Measurements from ENCODE around the gene PCTP.

Gene PCTP

DNA sequence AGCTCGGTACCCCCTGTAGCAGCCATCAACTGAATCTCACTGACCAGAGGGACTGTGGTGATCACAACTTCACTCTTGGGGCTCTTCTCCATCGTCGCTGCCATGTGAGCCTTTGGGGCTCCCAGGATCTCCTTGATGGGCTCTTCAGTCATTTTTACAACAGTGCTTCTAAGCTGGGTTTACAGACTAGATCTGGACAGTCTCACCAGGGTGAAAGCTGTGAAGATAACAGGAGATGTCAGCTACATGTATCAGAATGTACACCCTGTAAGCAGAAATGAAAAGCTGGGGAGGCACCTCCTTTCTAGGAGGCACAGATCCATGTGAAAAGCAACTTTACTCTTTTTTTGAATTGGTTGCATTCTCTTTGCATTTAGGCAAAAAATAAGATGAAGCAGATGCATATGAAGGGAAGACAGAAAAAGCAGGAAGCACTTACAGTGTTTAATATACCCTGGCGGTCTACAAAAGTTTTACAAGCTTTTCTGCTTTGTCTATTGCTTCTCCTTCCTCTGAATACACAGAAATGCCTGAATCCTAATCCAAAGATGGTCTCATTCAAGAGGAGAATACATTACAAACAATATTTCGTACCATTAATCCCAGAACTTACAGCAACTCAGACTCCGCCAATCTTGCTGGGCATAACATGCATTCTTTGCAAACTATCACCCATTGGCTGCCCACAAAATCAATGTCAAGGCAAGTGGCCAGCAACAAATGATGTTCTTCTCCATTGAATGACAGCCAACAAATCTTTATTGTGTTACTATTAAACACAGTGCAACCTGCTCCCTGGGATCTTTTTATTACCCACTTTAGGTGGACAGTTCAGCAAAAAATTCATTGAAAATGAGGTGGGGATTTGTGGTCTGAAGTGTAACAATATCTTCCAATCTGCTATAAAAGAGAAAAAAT lies 29.7 kb upstream of the PCTP start:
- Mint-ChIP-seq H3K9me3 (no peaks in the 10 kb centered on the region), H3K27me3 (ENCODE audit: low read depth) (peaks cover 45% of the 10 kb centered on the region)

DNA sequence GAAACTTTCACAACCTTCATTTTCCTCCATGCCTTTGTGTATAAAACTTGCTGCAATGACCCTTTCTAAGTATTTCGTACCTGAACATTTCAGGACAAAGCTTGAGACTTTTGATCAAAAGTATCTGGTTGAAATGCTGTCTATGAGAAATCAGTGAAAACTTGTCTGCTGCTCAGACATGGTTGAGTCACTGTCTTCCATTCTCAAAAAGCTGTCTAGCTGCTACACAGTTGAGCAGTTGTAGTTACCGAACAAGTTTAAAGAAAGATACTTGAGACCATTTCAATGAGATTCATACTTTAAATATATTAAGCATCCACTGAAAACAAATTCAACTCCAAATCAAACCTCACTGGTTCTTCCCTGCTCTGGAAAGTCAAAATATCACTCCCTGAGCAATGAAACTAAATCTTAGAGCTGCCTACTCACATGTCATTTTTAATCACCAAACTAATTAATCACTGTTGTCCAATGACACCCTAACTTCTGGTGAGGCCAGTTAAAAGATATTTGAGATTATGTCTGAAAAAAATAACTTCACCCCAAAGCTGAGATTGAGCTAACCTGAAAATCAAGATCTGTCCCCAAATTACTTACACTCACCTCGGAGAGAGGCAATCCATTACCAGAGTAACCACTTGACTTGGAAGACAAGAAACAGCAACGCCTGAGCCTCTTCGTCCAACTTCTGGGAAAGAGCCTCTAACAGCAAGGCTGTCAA lies 28.7 kb upstream of the PCTP start:
- peaks cover 55% of the 10 kb centered on the region for H3K27me3 Mint-ChIP-seq (ENCODE audit: low read depth)

More for the DNA sequence above, 29.7 kb upstream of the PCTP start:
- no peaks in the 10 kb centered on the region for H3K4me1 Mint-ChIP-seq (ENCODE audit: low read depth)
- H3K27ac Mint-ChIP-seq: no peak overlapping the region
- no peak overlapping the region for H3K4me3 Mint-ChIP-seq
- no peaks in the 10 kb centered on the region for H3K36me3 Mint-ChIP-seq (ENCODE audit: low read depth)

DNA sequence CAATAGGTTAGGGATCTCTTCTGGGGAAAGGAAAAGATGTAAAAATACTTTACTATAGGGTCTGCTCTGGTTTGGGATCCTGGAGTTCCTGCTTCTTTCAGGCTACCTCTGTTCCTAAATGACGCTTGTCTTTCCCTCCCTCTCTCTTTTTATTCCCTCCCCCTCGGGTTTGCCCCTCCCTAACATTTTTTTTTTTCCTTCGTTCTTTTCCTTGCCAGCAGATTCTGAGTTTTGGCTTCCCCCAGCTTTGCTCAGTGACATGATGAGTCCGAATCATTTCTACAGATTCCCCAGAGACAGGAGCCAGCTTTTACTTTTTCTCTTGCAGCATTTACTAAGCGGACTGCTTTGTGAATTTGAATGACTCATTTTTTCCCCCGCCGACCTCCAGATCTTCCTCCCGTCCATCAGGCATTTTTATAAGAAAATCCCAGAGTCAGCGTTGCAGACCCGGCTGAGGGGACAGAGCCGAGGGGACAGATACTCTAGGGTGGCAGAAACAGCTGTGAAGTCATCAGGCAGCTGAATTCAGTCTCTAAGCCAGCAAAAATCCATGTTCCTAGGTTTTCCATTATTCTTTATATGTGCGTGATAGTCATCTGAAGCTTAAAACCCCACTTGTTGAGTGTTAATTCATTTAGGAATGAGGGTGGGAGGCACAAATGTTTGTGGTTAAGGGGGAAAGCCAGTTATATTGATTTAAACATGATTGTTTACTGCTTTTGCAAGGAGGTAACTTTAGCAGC lies 27.9 kb upstream of the PCTP start, which contains the start of gene TMEM100:
TSS of gene TMEM100 (minus strand) at position 123 of the 746 bp plus-strand sequence. CDS start 1,794 bp downstream, outside the sequence.
- Mint-ChIP-seq H3K4me3 (no peak within 1 kb of the TSS), H3K9me3 (no peaks in the 10 kb centered on the region), H3K4me1 (ENCODE audit: low read depth) (no peaks in the 10 kb centered on the region), H3K27ac (no peak within 1 kb of the TSS), H3K27me3 (ENCODE audit: low read depth) (peaks cover 60% of the 10 kb centered on the region), H3K36me3 (ENCODE audit: low read depth) (no peaks in the 10 kb centered on the region)

More for the DNA sequence above, 28.7 kb upstream of the PCTP start:
- Mint-ChIP-seq H3K4me3 (no peak overlapping the region), H3K9me3 (no peaks in the 10 kb centered on the region), H3K27ac (no peak overlapping the region), H3K4me1 (ENCODE audit: low read depth) (no peaks in the 10 kb centered on the region), H3K36me3 (ENCODE audit: low read depth) (no peaks in the 10 kb centered on the region)

DNA sequence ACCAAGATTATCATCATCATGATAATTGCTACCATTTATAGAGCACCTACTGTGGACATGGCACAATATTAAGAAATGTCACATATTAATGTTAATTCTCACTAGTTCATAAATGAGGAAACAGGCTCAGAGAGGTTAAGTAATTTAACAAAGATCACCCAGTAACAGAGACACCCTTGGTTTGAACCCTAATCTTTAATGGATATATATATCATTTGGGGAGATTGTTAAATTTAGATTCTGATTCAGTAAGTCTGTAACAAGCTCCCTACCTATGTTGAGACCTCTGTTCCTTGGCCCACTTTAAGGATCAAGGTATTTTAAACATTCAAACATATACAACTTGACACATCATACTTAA lies 27.4 kb upstream of the PCTP start:
- Mint-ChIP-seq H3K9me3 (no peaks in the 10 kb centered on the region), H3K27ac (no peak overlapping the region), H3K4me1 (ENCODE audit: low read depth) (no peaks in the 10 kb centered on the region), H3K36me3 (ENCODE audit: low read depth) (no peaks in the 10 kb centered on the region), H3K27me3 (ENCODE audit: low read depth) (peaks cover 60% of the 10 kb centered on the region), H3K4me3 (no peak overlapping the region)

DNA sequence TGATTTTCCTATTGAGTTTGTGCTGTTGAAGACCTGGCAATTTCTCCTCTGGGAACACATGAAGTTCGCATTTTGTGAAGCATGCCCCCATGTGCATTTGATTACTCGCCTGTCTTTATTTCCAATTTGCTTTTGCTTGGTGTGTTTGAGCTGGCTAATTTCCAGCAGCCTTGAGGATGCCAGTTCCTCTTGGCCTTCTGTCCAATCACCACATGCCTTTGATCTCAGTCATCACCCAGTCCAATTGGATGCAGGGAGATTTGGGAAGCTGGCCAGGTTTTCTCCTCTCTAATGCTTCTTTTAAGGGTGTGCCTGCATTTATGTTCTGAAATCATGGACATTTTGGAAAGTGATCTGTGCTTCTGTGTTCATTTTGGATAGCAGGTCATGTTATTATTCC lies 24.4 kb upstream of the PCTP start:
- Mint-ChIP-seq H3K36me3 (ENCODE audit: low read depth) (no peaks in the 10 kb centered on the region), H3K27me3 (ENCODE audit: low read depth) (peaks cover 61% of the 10 kb centered on the region)

DNA sequence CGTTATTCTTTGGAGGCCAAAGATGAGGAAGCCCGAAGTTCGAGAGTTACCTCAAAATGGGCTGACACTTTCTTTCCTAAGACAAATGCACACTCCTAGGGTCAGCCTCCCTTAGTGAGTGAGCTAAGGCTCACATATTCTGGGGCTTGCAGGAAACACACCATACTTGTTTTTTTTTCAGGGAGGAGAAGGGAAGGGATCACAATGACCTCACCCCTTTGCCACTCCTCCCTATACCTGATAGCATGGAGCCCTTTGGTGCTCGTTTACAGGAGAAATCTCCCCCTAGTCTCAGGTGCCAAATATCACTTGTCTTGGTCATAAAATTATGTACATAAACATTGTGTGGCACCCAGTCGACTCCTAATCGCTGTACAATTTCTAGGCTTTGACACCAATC lies 23.6 kb upstream of the PCTP start:
- H3K27me3 Mint-ChIP-seq (ENCODE audit: low read depth): peaks cover 55% of the 10 kb centered on the region
- no peaks in the 10 kb centered on the region for H3K9me3 Mint-ChIP-seq
- H3K4me3 Mint-ChIP-seq: no peak overlapping the region
- no peaks in the 10 kb centered on the region for H3K36me3 Mint-ChIP-seq (ENCODE audit: low read depth)
- no peaks in the 10 kb centered on the region for H3K4me1 Mint-ChIP-seq (ENCODE audit: low read depth)
- no peak overlapping the region for H3K27ac Mint-ChIP-seq

More for the DNA sequence above, 24.4 kb upstream of the PCTP start:
- Mint-ChIP-seq H3K9me3 (no peaks in the 10 kb centered on the region), H3K27ac (no peak overlapping the region), H3K4me3 (no peak overlapping the region), H3K4me1 (ENCODE audit: low read depth) (no peaks in the 10 kb centered on the region)

DNA sequence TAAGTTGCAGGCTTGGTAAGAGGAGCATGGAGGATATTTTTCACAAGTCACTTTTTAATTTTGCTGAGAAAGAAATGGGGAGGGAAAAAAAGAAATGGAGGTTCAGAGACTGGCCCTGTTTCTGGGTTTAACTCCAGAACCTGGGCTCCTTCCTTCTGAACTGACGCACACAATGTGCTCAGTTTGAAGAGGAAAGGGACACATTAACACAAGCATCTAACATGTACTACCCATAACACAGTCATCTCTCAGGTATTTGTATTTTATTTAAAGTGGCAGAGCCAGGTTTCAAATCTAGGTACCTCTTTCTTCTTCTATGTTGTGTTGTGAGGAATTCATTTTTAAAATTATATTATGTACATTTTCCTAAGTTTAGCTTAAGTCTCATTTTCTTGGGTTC lies 22.9 kb upstream of the PCTP start:
- Mint-ChIP-seq H3K27me3 (ENCODE audit: low read depth) (peaks cover 53% of the 10 kb centered on the region), H3K4me1 (ENCODE audit: low read depth) (no peaks in the 10 kb centered on the region), H3K27ac (no peak overlapping the region), H3K4me3 (no peak overlapping the region), H3K36me3 (ENCODE audit: low read depth) (no peaks in the 10 kb centered on the region), H3K9me3 (no peaks in the 10 kb centered on the region)

DNA sequence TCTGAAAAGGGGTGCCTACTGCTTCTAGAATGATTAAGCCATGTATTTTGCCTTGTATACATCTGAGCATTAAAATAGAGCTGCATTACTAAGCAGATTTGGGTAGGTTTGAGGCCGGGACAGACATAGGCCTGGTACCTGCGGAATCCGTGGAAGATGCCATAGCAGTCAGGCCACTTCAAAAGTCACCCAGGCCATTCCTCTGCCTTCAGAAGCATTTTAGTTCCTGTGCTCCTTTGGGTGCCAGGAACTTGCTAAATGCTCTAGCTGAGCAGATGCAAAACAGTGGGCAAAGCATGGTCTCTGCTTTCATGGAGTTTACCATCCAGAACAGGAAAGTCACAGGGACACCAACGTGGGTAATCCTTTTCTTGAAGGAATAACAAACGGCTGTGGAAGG lies 22.5 kb upstream of the PCTP start:
- H3K36me3 Mint-ChIP-seq (ENCODE audit: low read depth): no peaks in the 10 kb centered on the region
- no peak overlapping the region for H3K27ac Mint-ChIP-seq
- H3K4me3 Mint-ChIP-seq: no peak overlapping the region
- no peaks in the 10 kb centered on the region for H3K4me1 Mint-ChIP-seq (ENCODE audit: low read depth)
- H3K9me3 Mint-ChIP-seq: no peaks in the 10 kb centered on the region
- peaks cover 49% of the 10 kb centered on the region for H3K27me3 Mint-ChIP-seq (ENCODE audit: low read depth)

DNA sequence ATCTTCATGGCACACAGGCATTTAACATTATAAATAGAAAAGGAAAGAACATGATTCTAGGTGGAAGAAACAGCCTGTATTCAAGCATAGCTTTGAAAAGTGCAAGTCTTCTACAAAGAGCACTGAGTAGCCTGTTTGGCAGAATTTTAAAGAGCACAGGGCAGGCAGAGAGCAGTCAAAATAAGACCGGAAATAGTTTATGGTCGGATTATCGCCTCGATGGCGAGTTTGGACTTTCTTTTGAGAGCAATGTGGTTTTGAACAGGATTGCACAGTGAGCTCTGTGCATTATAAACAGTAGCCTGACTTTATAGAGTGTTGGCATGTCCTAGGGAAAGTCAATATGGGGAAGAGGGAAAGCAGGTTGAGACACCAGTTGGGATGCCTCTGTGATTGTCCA lies 22.0 kb upstream of the PCTP start:
- Mint-ChIP-seq H3K36me3 (ENCODE audit: low read depth) (no peaks in the 10 kb centered on the region), H3K4me1 (ENCODE audit: low read depth) (peaks cover 1% of the 10 kb centered on the region), H3K9me3 (no peaks in the 10 kb centered on the region), H3K27ac (no peak overlapping the region), H3K4me3 (no peak overlapping the region), H3K27me3 (ENCODE audit: low read depth) (peaks cover 46% of the 10 kb centered on the region)

DNA sequence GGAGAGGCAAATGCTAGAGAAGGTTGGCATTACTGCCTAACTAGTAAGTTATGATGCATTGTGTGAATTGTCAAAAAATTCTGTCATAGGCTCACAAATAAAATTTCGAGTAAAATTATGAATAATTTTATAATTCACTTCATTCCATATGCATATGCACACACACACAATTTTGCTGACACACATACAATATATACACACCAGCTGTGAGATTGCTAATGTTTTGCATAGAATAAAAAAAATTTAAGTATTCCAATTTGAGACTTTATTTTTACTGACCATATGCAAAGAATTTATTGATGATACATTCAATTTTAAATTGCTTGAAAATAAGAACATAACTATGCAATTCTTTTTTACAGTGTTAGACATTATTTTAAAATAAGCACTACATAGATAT lies 21.4 kb upstream of the PCTP start:
- Mint-ChIP-seq H3K4me3 (no peak overlapping the region), H3K9me3 (no peaks in the 10 kb centered on the region), H3K36me3 (ENCODE audit: low read depth) (no peaks in the 10 kb centered on the region), H3K27me3 (ENCODE audit: low read depth) (peaks cover 40% of the 10 kb centered on the region), H3K4me1 (ENCODE audit: low read depth) (peaks cover 7% of the 10 kb centered on the region), H3K27ac (no peak overlapping the region)

DNA sequence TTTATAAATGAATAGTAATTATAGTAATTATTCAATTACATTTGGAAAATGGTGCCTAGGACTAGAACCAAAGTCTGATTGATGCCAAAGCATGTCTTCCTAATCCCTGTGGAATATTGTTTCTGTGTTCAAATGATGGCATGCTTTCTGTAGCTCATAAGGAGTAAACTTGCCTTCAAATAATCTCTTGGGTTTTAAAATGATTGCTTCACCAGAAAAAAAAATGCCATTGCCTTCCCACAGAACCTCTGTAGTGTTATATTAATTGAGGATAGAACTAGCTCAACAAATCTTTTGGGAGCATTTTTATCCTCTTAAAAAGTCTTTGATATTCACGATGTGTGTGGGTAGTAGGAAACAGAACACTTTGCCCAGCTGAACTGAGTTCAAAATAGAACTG lies 20.5 kb upstream of the PCTP start:
- Mint-ChIP-seq H3K4me1 (ENCODE audit: low read depth) (peaks cover 10% of the 10 kb centered on the region), H3K9me3 (no peaks in the 10 kb centered on the region), H3K4me3 (no peak overlapping the region), H3K27me3 (ENCODE audit: low read depth) (peaks cover 31% of the 10 kb centered on the region), H3K36me3 (ENCODE audit: low read depth) (no peaks in the 10 kb centered on the region), H3K27ac (no peak overlapping the region)

DNA sequence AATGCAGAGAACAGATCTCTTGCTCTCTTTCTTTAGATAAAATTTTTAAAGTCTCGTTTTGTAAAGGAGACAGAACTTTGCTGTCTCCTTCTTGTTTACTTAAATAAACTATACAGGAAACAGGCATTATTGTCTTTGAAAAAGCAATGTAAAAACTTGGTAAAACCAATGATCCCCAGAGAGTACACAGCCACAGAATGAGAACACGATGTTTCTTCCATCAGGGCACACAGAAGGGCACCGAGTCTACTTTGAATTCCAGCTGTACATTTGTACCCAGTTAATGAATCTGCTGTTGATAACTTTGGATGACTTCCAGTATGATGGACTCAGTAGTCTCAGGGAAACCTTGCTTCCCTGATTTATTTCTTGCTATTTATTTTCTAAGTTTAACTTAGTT lies 20.0 kb upstream of the PCTP start:
- Mint-ChIP-seq H3K27me3 (ENCODE audit: low read depth) (peaks cover 30% of the 10 kb centered on the region), H3K9me3 (no peaks in the 10 kb centered on the region), H3K27ac (no peak overlapping the region), H3K4me3 (no peak overlapping the region), H3K36me3 (ENCODE audit: low read depth) (no peaks in the 10 kb centered on the region), H3K4me1 (ENCODE audit: low read depth) (peaks cover 10% of the 10 kb centered on the region)

DNA sequence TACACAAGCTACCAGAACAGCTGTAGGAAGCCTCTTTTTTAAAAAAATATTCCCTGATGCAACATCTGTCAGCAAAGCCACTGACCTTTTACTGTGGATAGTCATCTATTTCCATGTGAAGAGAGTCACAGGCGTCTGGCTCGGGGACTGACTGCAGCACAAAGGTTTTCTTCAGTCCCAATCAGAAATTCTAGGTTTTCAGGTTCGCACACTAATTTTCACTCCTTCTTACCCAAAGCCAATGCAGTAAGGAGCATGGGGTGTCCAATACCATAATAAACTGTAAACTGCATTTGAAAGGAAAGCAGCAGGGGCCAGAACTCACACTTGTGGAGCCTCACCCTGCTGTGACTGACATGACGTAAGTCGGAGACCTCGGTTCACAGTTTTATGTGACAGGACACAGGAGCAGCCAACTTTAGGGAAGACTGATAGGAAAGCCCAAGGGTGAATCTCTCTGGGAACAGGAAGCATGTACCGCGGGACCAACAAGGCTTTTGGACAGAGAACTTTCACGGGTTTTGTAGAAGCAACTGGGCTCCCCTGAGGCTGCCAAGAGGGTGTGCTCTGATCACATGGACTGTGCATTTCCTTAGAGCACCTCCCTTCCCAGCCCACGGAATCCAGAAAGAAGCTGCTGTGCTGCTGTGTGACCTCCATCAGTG lies 19.1 kb upstream of the PCTP start:
- no peak overlapping the region for H3K27ac Mint-ChIP-seq
- no peak overlapping the region for H3K4me3 Mint-ChIP-seq
- H3K9me3 Mint-ChIP-seq: no peaks in the 10 kb centered on the region
- no peaks in the 10 kb centered on the region for H3K36me3 Mint-ChIP-seq (ENCODE audit: low read depth)
- peaks cover 25% of the 10 kb centered on the region for H3K27me3 Mint-ChIP-seq (ENCODE audit: low read depth)
- peaks cover 10% of the 10 kb centered on the region for H3K4me1 Mint-ChIP-seq (ENCODE audit: low read depth)

DNA sequence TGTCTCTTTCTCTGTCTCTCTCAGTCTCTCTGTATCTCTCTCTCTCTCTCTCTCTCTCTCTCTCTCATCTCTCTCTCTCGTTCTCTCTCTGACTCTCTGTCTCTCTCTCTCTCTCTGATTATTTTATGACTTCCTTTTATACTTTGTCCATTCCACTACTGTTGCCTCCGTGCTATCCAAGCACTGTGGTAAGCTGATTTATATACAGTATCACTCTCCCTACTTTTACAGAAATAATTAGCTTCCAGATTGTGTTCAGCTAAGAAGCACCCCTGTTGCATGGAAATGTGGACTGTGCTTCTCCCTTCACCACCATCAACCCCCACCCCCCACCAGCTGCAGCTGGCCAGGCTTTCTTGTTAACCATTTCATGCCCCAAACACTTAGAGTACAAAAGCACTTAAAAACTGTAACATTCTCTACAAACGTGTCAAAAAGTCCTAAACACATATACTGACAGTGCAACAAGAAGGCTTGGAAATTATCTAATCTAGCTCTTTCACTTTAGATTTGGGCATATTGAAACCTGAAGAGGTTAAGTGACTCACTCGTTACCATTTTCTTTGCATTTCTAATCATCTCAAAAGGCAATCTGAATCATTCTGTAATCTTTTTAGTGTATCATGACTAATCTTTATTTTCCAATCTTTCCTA lies 16.6 kb upstream of the PCTP start:
- H3K27me3 Mint-ChIP-seq (ENCODE audit: low read depth): peaks cover 16% of the 10 kb centered on the region
- no peak overlapping the region for H3K4me3 Mint-ChIP-seq
- no peaks in the 10 kb centered on the region for H3K9me3 Mint-ChIP-seq
- no peaks in the 10 kb centered on the region for H3K36me3 Mint-ChIP-seq (ENCODE audit: low read depth)
- H3K27ac Mint-ChIP-seq: no peak overlapping the region
- peaks cover 10% of the 10 kb centered on the region for H3K4me1 Mint-ChIP-seq (ENCODE audit: low read depth)

All from T-helper 1 cell treated with Interleukin-12 subunit alpha and Interleukin-12 subunit beta and Interleukin-4 antibody, amounts not matched to agents 30 μg/mL and 1 μg/mL, for 36 hours (primary cell).